OCI-LY7 (cell line): ENCODE results near the gene LIFR.

Source experiments
- CTCF ChIP-seq: fragments of 200-600 bp; sonication (generic); conservative IDR thresholded peaks from 2 replicates; pipeline ENCODE4 v1.5.1; 2014; ENCODE audit warnings: mild to moderate bottlenecking, antibody characterized with exemption, low read length, moderate library complexity, mixed read lengths
- EZH2phosphoT487 ChIP-seq: fragments of 200-600 bp; sonication (generic); IDR thresholded peaks from 2 replicates; pipeline ENCODE4 v1.6.1; 2018; ENCODE audit warnings: low read depth, borderline replicate concordance, mild to moderate bottlenecking, mixed run types, antibody characterized with exemption, low read length, moderate library complexity, mixed read lengths

- peak; percentile 98 for TF ChIP-seq CTCF
- no peak for TF ChIP-seq EZH2phosphoT487
Measured at GRCh38 chr5:38441453-38442246, 114.8 kb downstream of the LIFR start.
